Occipital lobe (tissue), 2 donors: ENCODE data around the gene RNPEPL1. TPM values are rescaled to one million over a fixed set of nuclear protein-coding genes. Genes with fewer than 3 reads are reported as not detected.
"Not testable (repeated sequence)": the region's sequence is repeated elsewhere in the genome, so short reads cannot be mapped to it uniquely, and the experiment has no call there.

Source experiments
- DNase-seq: peaks from one replicate; lab custom pipeline; 2025; lab: John Stamatoyannopoulos, UW
- total RNA-seq: library from RNA; depleted of rRNA; stranded (reverse); fragments of >200 nt; gene quantifications from one replicate; pipeline ENCODE4 v1.2.3, GENCODE V29; 2014

The RNPEPL1 gene
- total RNA-seq, 1 donor from 2014 or later: 4.4 TPM

GRCh38 chr2:240603081-240603835 is 35.0 kb downstream of the RNPEPL1 start:
- DNase-seq: no peak

- no peak for DNase-seq
Measured at GRCh38 chr2:240603846-240604245, 35.6 kb downstream of the RNPEPL1 start.

GRCh38 chr2:240604291-240604938 is 36.1 kb downstream of the RNPEPL1 start:
- peak; percentile 70 for DNase-seq

- DNase-seq: no peak
Measured at GRCh38 chr2:240604939-240605716, 36.8 kb downstream of the RNPEPL1 start.

- no peak for DNase-seq
Measured at GRCh38 chr2:240605867-240606743, 37.8 kb downstream of the RNPEPL1 start.

GRCh38 chr2:240611601-240612210 is 43.4 kb downstream of the RNPEPL1 start:
- DNase-seq: no peak

- DNase-seq: no peak
Measured at GRCh38 chr2:240613781-240614180, 45.5 kb downstream of the RNPEPL1 start.

GRCh38 chr2:240614391-240614790 is 46.1 kb downstream of the RNPEPL1 start:
- no peak for DNase-seq

GRCh38 chr2:240615396-240615795 is 47.1 kb downstream of the RNPEPL1 start:
- no peak for DNase-seq

- no peak for DNase-seq
Measured at GRCh38 chr2:240615820-240616547, 47.7 kb downstream of the RNPEPL1 start.

- DNase-seq: not testable (repeated sequence)
Measured at GRCh38 chr2:240616860-240617666, 48.8 kb downstream of the RNPEPL1 start.

GRCh38 chr2:240618776-240619175 is 50.5 kb downstream of the RNPEPL1 start:
- DNase-seq: no peak

GRCh38 chr2:240619506-240620148 is 51.3 kb downstream of the RNPEPL1 start:
- DNase-seq: no peak

GRCh38 chr2:240620149-240620731 is 52.0 kb downstream of the RNPEPL1 start:
- DNase-seq: no peak

- DNase-seq: no peak
Measured at GRCh38 chr2:240620859-240621258, 52.6 kb downstream of the RNPEPL1 start.

- DNase-seq: no peak
Measured at GRCh38 chr2:240622060-240622411, 53.8 kb downstream of the RNPEPL1 start.

- no peak for DNase-seq
Measured at GRCh38 chr2:240622531-240623235, 54.4 kb downstream of the RNPEPL1 start.

- no peak for DNase-seq
Measured at GRCh38 chr2:240623531-240624010, 55.3 kb downstream of the RNPEPL1 start.
